HCT116 (cell line): ENCODE results near the gene ATXN2. TPM values are rescaled to one million over a fixed set of nuclear protein-coding genes. Genes with fewer than 3 reads are reported as not detected.

ENCODE experiments used
- ATAC-seq: fragments of 200-7000 bp; cut with Tn5 transposase; 2 replicates; pipeline ENCODE4 v1.9.1; 2020; ENCODE audit warnings: mild to moderate bottlenecking, moderate library complexity
- BruUV-seq: library from RNA; stranded (reverse); fragments of 400-500 nt; replicated peaks from 2 replicates; lab custom pipeline; 2021; lab: Mats Ljungman, UMichigan
- CTCF ChIA-PET: fragments of 300-600 bp; sonication (Branson Sonifier 250); formaldehyde crosslinking; loops from one replicate; lab custom pipeline; 2021; ENCODE audit warnings: antibody characterized with exemption; lab: Charles Lee
- POLR2A ChIA-PET: fragments of 300-600, 350-600 bp; sonication (Branson Sonifier 250); formaldehyde crosslinking; loops from one replicate; lab custom pipeline; 2021; ENCODE audit warnings: antibody characterized with exemption; lab: Charles Lee
- RAD21 ChIA-PET, 2 experiments: fragments of 300-600 bp; sonication (Branson Sonifier 250); formaldehyde crosslinking; loops; one replicate each; lab custom pipeline; 2023; ENCODE audit warnings: low total read pairs in 2 of 2; ENCODE audit not compliant: uncharacterized antibody in 2 of 2, unreplicated experiment in 2 of 2, low non-redundant PET in 1 of 2; lab: Charles Lee
- DNase-seq: peaks from one replicate; pipeline ENCODE4 v3.0.0-alpha.2; 2010; ENCODE audit warnings: low read depth, low spot score
- H2AFZ ChIP-seq: fragments of 200-600 bp; shearing (Covaris generic), sonication (generic); 2 replicates; pipeline ENCODE4 v1.6.1; 2017; ENCODE audit warnings: low read depth, mixed run types, mixed read lengths, antibody characterized with exemption, low read length; ENCODE audit not compliant: poor library complexity, severe bottlenecking
- H3K27ac ChIP-seq: 2 replicates; pipeline ENCODE4 v1.5.1; 2012; ENCODE audit warnings: low read depth, low read length
- H3K27me3 ChIP-seq: fragments of 200-600 bp; sonication (generic); 2 replicates; pipeline ENCODE4 v1.6.1; 2016; ENCODE audit warnings: mixed run types, low read length, mixed read lengths; ENCODE audit not compliant: insufficient read depth
- H3K36me3 ChIP-seq, 2 experiments: fragments of 200-500 bp in 1 of 2; fragments of 200-600 bp in 1 of 2; sonication (Bioruptor generic) in 1 of 2; sonication (generic) in 1 of 2; 2 replicates each; pipeline versions ENCODE4 v1.5.1 to v1.6.1; 2014 to 2016; ENCODE audit warnings: low read length in 2 of 2, inconsistent platforms in 1 of 2, mixed read lengths in 1 of 2, mixed run types in 1 of 2; ENCODE audit not compliant: insufficient read depth in 2 of 2, control insufficient read depth in 1 of 2
- H3K4me1 ChIP-seq, 2 experiments: fragments of 200-600 bp in 1 of 2; sonication (generic) in 1 of 2; 2 replicates each; pipeline versions ENCODE4 v1.5.1 to v1.6.1; 2012 to 2017; ENCODE audit warnings: low read length in 2 of 2, inconsistent platforms in 1 of 2, mild to moderate bottlenecking in 1 of 2, mixed read lengths in 1 of 2, mixed run types in 1 of 2, moderate library complexity in 1 of 2; ENCODE audit not compliant: insufficient read depth in 2 of 2, control insufficient read depth in 1 of 2
- H3K4me2 ChIP-seq: fragments of 200-600 bp; sonication (generic); 2 replicates; pipeline ENCODE4 v1.6.1; 2017; ENCODE audit warnings: mixed run types, low read length, mixed read lengths
- H3K4me3 ChIP-seq, 2 experiments: fragments of 200-600 bp in 1 of 2; sonication (generic) in 1 of 2; replicated peaks in 1 of 2; 2 replicates each; pipeline ENCODE4 v1.5.1; 2011 to 2016; ENCODE audit warnings: low read length in 2 of 2, control low read depth in 1 of 2, low read depth in 1 of 2, mild to moderate bottlenecking in 1 of 2, mixed read lengths in 1 of 2, mixed run types in 1 of 2
- H3K79me2 ChIP-seq: fragments of 200-600 bp; sonication (generic); 2 replicates; pipeline ENCODE4 v1.6.1; 2017; ENCODE audit warnings: mild to moderate bottlenecking, mixed run types, low read length, moderate library complexity, mixed read lengths; ENCODE audit not compliant: insufficient read depth
- H3K9ac ChIP-seq: fragments of 200-600 bp; sonication (generic); 2 replicates; pipeline ENCODE4 v1.6.1; 2016; ENCODE audit warnings: low read length, mixed read lengths
- H3K9me2 ChIP-seq: fragments of 200-600 bp; sonication (generic), shearing (Covaris generic); 2 replicates; pipeline ENCODE4 v1.6.1; 2017; ENCODE audit warnings: mixed run types, mild to moderate bottlenecking, moderate library complexity; ENCODE audit not compliant: insufficient read depth
- H3K9me3 ChIP-seq, 2 experiments: fragments of 200-500 bp in 1 of 2; fragments of 200-600 bp in 1 of 2; sonication (Bioruptor generic) in 1 of 2; sonication (generic) in 1 of 2; 2 replicates each; pipeline ENCODE4 v1.6.1; 2014 to 2017; ENCODE audit warnings: low read length in 2 of 2, mixed read lengths in 2 of 2, inconsistent platforms in 1 of 2, low read depth in 1 of 2, mild to moderate bottlenecking in 1 of 2, mixed run types in 1 of 2, moderate library complexity in 1 of 2; ENCODE audit not compliant: control insufficient read depth in 1 of 2, insufficient read depth in 1 of 2
- H4K20me1 ChIP-seq: fragments of 200-600 bp; sonication (generic), shearing (Covaris generic); 2 replicates; pipeline ENCODE4 v1.6.1; 2017; ENCODE audit warnings: mixed run types, mild to moderate bottlenecking, moderate library complexity; ENCODE audit not compliant: insufficient read depth
- ATF3 ChIP-seq: IDR thresholded peaks from 2 replicates; pipeline ENCODE4 v1.6.1; 2012
- CBX3 ChIP-seq: IDR thresholded peaks from 2 replicates; pipeline ENCODE4 v1.6.1; 2012; ENCODE audit warnings: low read depth
- ELF1 ChIP-seq: IDR thresholded peaks from 2 replicates; pipeline ENCODE4 v1.6.1; 2012; ENCODE audit warnings: low read depth, borderline replicate concordance
- EZH2 ChIP-seq: fragments of 200-600 bp; sonication (generic); IDR thresholded peaks from 2 replicates; pipeline ENCODE4 v1.6.1; 2017; ENCODE audit warnings: antibody characterized with exemption, mixed run types
- EZH2phosphoT487 ChIP-seq: fragments of 200-600 bp; IDR thresholded peaks from 2 replicates; pipeline ENCODE4 v1.6.1; 2018; ENCODE audit warnings: antibody characterized with exemption, borderline replicate concordance
- FOSL1 ChIP-seq: IDR thresholded peaks from 2 replicates; pipeline ENCODE4 v1.6.1; 2012; ENCODE audit warnings: low read depth
- JUND ChIP-seq: IDR thresholded peaks from 2 replicates; pipeline ENCODE4 v1.6.1; 2012
- MAX ChIP-seq: IDR thresholded peaks from 2 replicates; pipeline ENCODE4 v1.6.1; 2012
- POLR2A ChIP-seq: IDR thresholded peaks from 2 replicates; pipeline ENCODE4 v1.7.0; 2011; ENCODE audit warnings: borderline replicate concordance; ENCODE audit not compliant: insufficient read depth, insufficient read length; ENCODE audit errors: extremely low read depth
- POLR2AphosphoS5 ChIP-seq: IDR thresholded peaks from 2 replicates; pipeline ENCODE4 v1.6.1; 2011; ENCODE audit warnings: mild to moderate bottlenecking, low read depth, low read length, moderate library complexity
- RAD21 ChIP-seq: IDR thresholded peaks from 2 replicates; pipeline ENCODE4 v1.6.1; 2012; ENCODE audit warnings: low read depth, mild to moderate bottlenecking
- REST ChIP-seq: IDR thresholded peaks from 2 replicates; pipeline ENCODE4 v1.6.1; 2012; ENCODE audit warnings: low read depth
- SIN3A ChIP-seq: IDR thresholded peaks from 2 replicates; pipeline ENCODE4 v1.6.1; 2012; ENCODE audit warnings: low read depth
- SP1 ChIP-seq: IDR thresholded peaks from 2 replicates; pipeline ENCODE4 v1.6.1; 2012; ENCODE audit warnings: low read depth
- SRF ChIP-seq: IDR thresholded peaks from 2 replicates; pipeline ENCODE4 v1.6.1; 2012; ENCODE audit warnings: low read depth
- TCF7L2 ChIP-seq: IDR thresholded peaks from 2 replicates; pipeline ENCODE4 v1.7.0; 2011; ENCODE audit warnings: borderline replicate concordance, inconsistent platforms; ENCODE audit not compliant: insufficient read depth, insufficient read length; ENCODE audit errors: extremely low read depth
- YY1 ChIP-seq: IDR thresholded peaks from 2 replicates; pipeline ENCODE4 v1.6.1; 2011; ENCODE audit warnings: low read length, low read depth, moderate library complexity, mild to moderate bottlenecking; ENCODE audit not compliant: insufficient replicate concordance; ENCODE audit errors: extremely low read depth
- ZBTB33 ChIP-seq: IDR thresholded peaks from 2 replicates; pipeline ENCODE4 v1.6.1; 2011; ENCODE audit warnings: mild to moderate bottlenecking, low read length, moderate library complexity; ENCODE audit not compliant: insufficient replicate concordance; ENCODE audit errors: extremely low read depth
- ZFX ChIP-seq: fragments of 450-650 bp; IDR thresholded peaks from 2 replicates; pipeline ENCODE4 v1.6.1; 2017
- ZNF274 ChIP-seq: fragments of 200-500 bp; sonication (Bioruptor generic); IDR thresholded peaks from 2 replicates; pipeline ENCODE4 v1.6.1; 2014; ENCODE audit warnings: mild to moderate bottlenecking, low read depth, low read length, inconsistent platforms
- intact Hi-C: fragments of 100-400 bp; cut with micrococcal nuclease; formaldehyde crosslinking; loops from 2 replicates; pipeline ENCODE4 v1.10.0; 2022
- total RNA-seq: library from RNA; stranded (reverse); gene quantifications from one replicate; pipeline ENCODE4 v1.2.1, GENCODE V29; 2021; ENCODE audit not compliant: unreplicated experiment

ATXN2 gene
- total RNA-seq, 1 experiment from 2014 or later = 72.7 TPM

- POLR2A ChIA-PET = interaction anchor here (0.6 kb wide), 1 partner anchor 44 kb away, joined by 3 read pairs; no protein-coding TSS in a partner anchor
- Histone ChIP-seq H3K9ac (no peak overlapping the region), H3K79me2 (no peaks in the 10 kb centered on the region; the same call in 1 of the 2 replicates), H2AFZ (no peak overlapping the region), H3K27ac (no peak overlapping the region), H4K20me1 (no peaks in the 10 kb centered on the region), H3K27me3 (no peaks in the 10 kb centered on the region), H3K9me3 (no peaks in the 10 kb centered on the region), H3K4me3 (no peak overlapping the region), H3K4me2 (no peak overlapping the region), H3K4me1 (peaks cover 0 to 17% of the 10 kb centered on the region in 2 experiments; a peak in 1 of 4 replicates), H3K36me3 (peaks cover 5 to 13% of the 10 kb centered on the region in 2 experiments; a peak in 2 of 4 replicates), H3K9me2 (no peaks in the 10 kb centered on the region)
- RAD21 ChIA-PET = interaction anchor here in 1 of 2 experiments (1.2 kb wide), 1 partner anchor 10 kb away, joined by 3 read pairs; no protein-coding TSS in a partner anchor
- intact Hi-C loops = no loop called here
- BruUV-seq = no TSS peak
- DNase-seq (no peak), ATAC-seq (no peak)
- TF ChIP-seq REST (no peak), TCF7L2 (no peak), SIN3A (no peak), POLR2AphosphoS5 (no peak; the same call in 1 of the 2 replicates), FOSL1 (no peak), SP1 (no peak), ATF3 (no peak), ZBTB33 (no peak), CBX3 (no peak), ZFX (no peak), EZH2 (no peak), RAD21 (no peak), SRF (no peak), ELF1 (no peak), JUND (no peak), YY1 (no peak), MAX (no peak), POLR2A (no peak), ZNF274 (no peak), EZH2phosphoT487 (no peak)
- TF ChIP-seq, all 23 proteins: peak for 0
- CTCF ChIA-PET = interaction anchor here (1.1 to 1.5 kb wide), 2 partner anchors 10 to 44 kb away, joined by 3 to 7 read pairs; no protein-coding TSS in a partner anchor
Observed at GRCh38 chr12:111441107-111441928, 157.8 kb downstream of the ATXN2 start.
